NAMALWA (cell line): Measurements from ENCODE around the gene HNRNPD.
"Not testable (repeated sequence)": the region's sequence is repeated elsewhere in the genome, so short reads cannot be mapped to it uniquely, and the experiment has no call there.

Experiments
- DNase-seq: peaks from one replicate; pipeline ENCODE4 v3.0.0-alpha.2; 2015; ENCODE audit warnings: low spot score

Gene HNRNPD

GRCh38 chr4:82373816-82374625 lies at the start of gene HNRNPD:
HNRNPD (minus strand) TSS chr4:82373991; CDS start chr4:82373678, 313 bp downstream.
- DNase-seq, result peak; percentile 99

- DNase-seq, result peak; percentile 55
Measured at GRCh38 chr4:82422616-82423015, 48.8 kb upstream of the HNRNPD start.

GRCh38 chr4:82421796-82422560 lies 48.2 kb upstream of the HNRNPD start:
- peak; percentile 68 for DNase-seq

- no peak for DNase-seq
Measured at GRCh38 chr4:82419451-82419850, 45.7 kb upstream of the HNRNPD start.

GRCh38 chr4:82415922-82416365 lies 42.2 kb upstream of the HNRNPD start:
- DNase-seq, result no peak

- DNase-seq, result not testable (repeated sequence)
Measured at GRCh38 chr4:82415061-82415460, 41.3 kb upstream of the HNRNPD start.

GRCh38 chr4:82403725-82404124 lies 29.9 kb upstream of the HNRNPD start:
- DNase-seq, result no peak

GRCh38 chr4:82402196-82402775 lies 28.5 kb upstream of the HNRNPD start:
- DNase-seq, result no peak

GRCh38 chr4:82401600-82401999 lies 27.8 kb upstream of the HNRNPD start:
- no peak for DNase-seq

- DNase-seq, result no peak
Measured at GRCh38 chr4:82398263-82398662, 24.5 kb upstream of the HNRNPD start.

GRCh38 chr4:82397527-82397926 lies 23.7 kb upstream of the HNRNPD start:
- no peak for DNase-seq

GRCh38 chr4:82394896-82395295 lies 21.1 kb upstream of the HNRNPD start:
- no peak for DNase-seq

GRCh38 chr4:82390061-82390460 lies 16.3 kb upstream of the HNRNPD start:
- not testable (repeated sequence) for DNase-seq

GRCh38 chr4:82388405-82388804 lies 14.6 kb upstream of the HNRNPD start:
- no peak for DNase-seq

GRCh38 chr4:82386312-82386711 lies 12.5 kb upstream of the HNRNPD start:
- DNase-seq, result not testable (repeated sequence)

- no peak for DNase-seq
Measured at GRCh38 chr4:82382751-82383150, 9.0 kb upstream of the HNRNPD start.

GRCh38 chr4:82381661-82382296 lies 8.0 kb upstream of the HNRNPD start:
- DNase-seq, result no peak

GRCh38 chr4:82381235-82381634 lies 7.4 kb upstream of the HNRNPD start:
- no peak for DNase-seq

GRCh38 chr4:82380831-82381230 lies 7.0 kb upstream of the HNRNPD start:
- no peak for DNase-seq

- no peak for DNase-seq
Measured at GRCh38 chr4:82380344-82380743, 6.6 kb upstream of the HNRNPD start.

GRCh38 chr4:82376109-82376508 lies 2.3 kb upstream of the HNRNPD start:
- no peak for DNase-seq

- DNase-seq, result no peak
Measured at GRCh38 chr4:82373486-82373815, 340 bp downstream of the HNRNPD start.
